Endodermal cell (in vitro differentiated cells): ENCODE measurements around the gene DOCK7. TPM values are rescaled to one million over a fixed set of nuclear protein-coding genes. Genes with fewer than 3 reads are reported as not detected.
"Not testable (repeated sequence)": the region's sequence is repeated elsewhere in the genome, so short reads cannot be mapped to it uniquely, and the experiment has no call there.

ENCODE experiments used
- DNase-seq: peaks from one replicate; pipeline ENCODE4 v3.0.0-alpha.2; 2017
- H3K27ac ChIP-seq: 2 replicates; pipeline ENCODE4 v1.5.1; 2013; ENCODE audit warnings: mild to moderate bottlenecking, low read depth, low read length, moderate library complexity
- H3K27me3 ChIP-seq: 2 replicates; pipeline ENCODE4 v1.6.1; 2013; ENCODE audit warnings: mild to moderate bottlenecking, low read length, moderate library complexity; ENCODE audit not compliant: insufficient read depth, control insufficient read depth, poor library complexity, severe bottlenecking
- H3K36me3 ChIP-seq: 2 replicates; pipeline ENCODE4 v1.7.0; 2013; ENCODE audit warnings: mild to moderate bottlenecking, low read length, moderate library complexity; ENCODE audit not compliant: control insufficient read depth, insufficient read depth
- H3K4me1 ChIP-seq: one replicate; pipeline ENCODE4 v1.7.0; 2013; ENCODE audit warnings: low read length; ENCODE audit not compliant: control insufficient read depth, insufficient read depth
- H3K4me3 ChIP-seq: 2 replicates; pipeline ENCODE4 v1.5.1; 2013; ENCODE audit warnings: mild to moderate bottlenecking, low read length, moderate library complexity
- H3K9ac ChIP-seq: 2 replicates; pipeline ENCODE4 v1.6.1; 2013; ENCODE audit warnings: mild to moderate bottlenecking, low read length, moderate library complexity; ENCODE audit not compliant: poor library complexity, severe bottlenecking; ENCODE audit errors: extremely low read depth
- H3K9me3 ChIP-seq: 2 replicates; pipeline ENCODE4 v1.6.1; 2013; ENCODE audit warnings: mild to moderate bottlenecking, low read length, moderate library complexity; ENCODE audit not compliant: control insufficient read depth
- H3K27ac Mint-ChIP-seq: 2 replicates; pipeline ENCODE4 v1.8.0; 2020; ENCODE audit warnings: mixed read lengths
- H3K27me3 Mint-ChIP-seq: 2 replicates; pipeline ENCODE4 v1.8.0; 2021; ENCODE audit warnings: mild to moderate bottlenecking, mixed read lengths; ENCODE audit not compliant: insufficient read depth
- H3K36me3 Mint-ChIP-seq: 2 replicates; pipeline ENCODE4 v1.8.0; 2020; ENCODE audit warnings: low read depth, mixed read lengths
- H3K4me1 Mint-ChIP-seq: 2 replicates; pipeline ENCODE4 v1.8.0; 2020; ENCODE audit warnings: mixed read lengths
- H3K4me3 Mint-ChIP-seq: 2 replicates; pipeline ENCODE4 v1.8.0; 2020; ENCODE audit warnings: mild to moderate bottlenecking, moderate library complexity, mixed read lengths
- H3K9me3 Mint-ChIP-seq: 2 replicates; pipeline ENCODE4 v1.8.0; 2020; ENCODE audit warnings: mild to moderate bottlenecking, mixed read lengths
- CTCF ChIP-seq: fragments of 200-600 bp; sonication (generic); conservative IDR thresholded peaks from 2 replicates; pipeline ENCODE4 v1.5.0; 2021; ENCODE audit warnings: antibody characterized with exemption, mild to moderate bottlenecking
- WGBS, 2 experiments: methylation state at CpG; one replicate each; pipeline versions ENCODE4 v1.1.5 to v1.1.7; 2013; ENCODE audit warnings: missing lambda C conversion rate in 2 of 2, mixed read lengths in 1 of 2; ENCODE audit not compliant: insufficient coverage in 1 of 2, insufficient read length in 1 of 2; 5-methylcytosine and 5-hydroxymethylcytosine counted together
- total RNA-seq, 2 donors: library from RNA; stranded (reverse); fragmentation: NEBNext Ultra II Directional in 1 of 2; extraction: Animal tissue kit (Norgen Biotek cat#: 25700) in 1 of 2; gene quantifications; 2 replicates in 1 of 2; 3 replicates in 1 of 2; pipeline ENCODE4 v1.2.1, GENCODE V29; 2021

Gene DOCK7
- total RNA-seq, 2 donors from 2014 or later: 66.8 to 72.8 TPM

GRCh38 chr1:62685431-62685859 is 2.7 kb downstream of the DOCK7 start:
- Histone ChIP-seq H3K4me3 (peak overlapping the region; percentile 32), H3K9ac (no peak overlapping the region), H3K27me3 (no peaks in the 10 kb centered on the region), H3K36me3 (peaks cover 3% of the 10 kb centered on the region), H3K9me3 (no peaks in the 10 kb centered on the region), H3K27ac (no peak overlapping the region), H3K4me1 (peaks cover 3% of the 10 kb centered on the region)
- WGBS, 2 experiments: 88 to 91% methylated on average over 2 to 3 of the region's 3 CpGs
- Mint-ChIP-seq H3K27me3 (no peaks in the 10 kb centered on the region), H3K4me1 (peaks cover 18% of the 10 kb centered on the region), H3K27ac (no peak overlapping the region), H3K4me3 (peak overlapping the region; percentile 1), H3K9me3 (peaks cover 2% of the 10 kb centered on the region), H3K36me3 (no peaks in the 10 kb centered on the region)
- no peak for TF ChIP-seq CTCF
- DNase-seq: no peak

GRCh38 chr1:62682531-62682930 is 5.7 kb downstream of the DOCK7 start:
- no peak for DNase-seq
- Histone ChIP-seq H3K9me3 (no peaks in the 10 kb centered on the region), H3K27ac (no peak overlapping the region), H3K27me3 (no peaks in the 10 kb centered on the region), H3K9ac (no peak overlapping the region), H3K4me1 (no peaks in the 10 kb centered on the region), H3K36me3 (peaks cover 3% of the 10 kb centered on the region), H3K4me3 (no peak overlapping the region)
- H3K9me3 Mint-ChIP-seq: peaks cover 2% of the 10 kb centered on the region
- peaks cover 7% of the 10 kb centered on the region for H3K4me1 Mint-ChIP-seq
- no peak overlapping the region for H3K4me3 Mint-ChIP-seq
- H3K36me3 Mint-ChIP-seq: peaks cover 2% of the 10 kb centered on the region
- no peak for TF ChIP-seq CTCF
- H3K27ac Mint-ChIP-seq: no peak overlapping the region
- no peaks in the 10 kb centered on the region for H3K27me3 Mint-ChIP-seq

GRCh38 chr1:62680992-62681391 is 7.2 kb downstream of the DOCK7 start:
- not testable (repeated sequence) for H3K36me3 ChIP-seq, H3K4me3 ChIP-seq, H3K9me3 Mint-ChIP-seq, H3K36me3 Mint-ChIP-seq, H3K27me3 ChIP-seq, H3K4me1 Mint-ChIP-seq, H3K27ac ChIP-seq, H3K27me3 Mint-ChIP-seq, H3K4me3 Mint-ChIP-seq, H3K9me3 ChIP-seq, H3K9ac ChIP-seq, DNase-seq, H3K4me1 ChIP-seq, H3K27ac Mint-ChIP-seq
- 80 to 100% methylated on average over 1 of the region's 2 CpGs for WGBS, 2 experiments

- not testable (repeated sequence) for H3K27ac Mint-ChIP-seq, DNase-seq, H3K9me3 Mint-ChIP-seq, H3K27ac ChIP-seq, H3K36me3 ChIP-seq, H3K36me3 Mint-ChIP-seq, H3K27me3 ChIP-seq, H3K9me3 ChIP-seq, H3K4me1 ChIP-seq, H3K9ac ChIP-seq, H3K4me1 Mint-ChIP-seq, H3K27me3 Mint-ChIP-seq, H3K4me3 ChIP-seq, H3K4me3 Mint-ChIP-seq
- 100% methylated on average over 1 of the region's 2 CpGs; no CpG with 5 or more reads in 1 of the 2 experiments for WGBS, 2 experiments
These were observed 10.4 kb downstream of the DOCK7 start for GRCh38 chr1:62677822-62678221.
